HUES48 (cell line): ENCODE results near the gene NAA40.
A peak's percentile ranks its signal among the peaks of the same experiment; 100 is the strongest.

Experiments used
- H3K27ac ChIP-seq: one replicate; pipeline ENCODE4 v1.7.0; 2013; ENCODE audit warnings: low read depth, low read length, inconsistent platforms
- H3K27me3 ChIP-seq: 2 replicates; pipeline ENCODE4 v1.6.1; 2013; ENCODE audit warnings: mild to moderate bottlenecking, low read length; ENCODE audit not compliant: control insufficient read depth, insufficient read depth
- H3K36me3 ChIP-seq: 2 replicates; pipeline ENCODE4 v1.6.1; 2013; ENCODE audit warnings: low read length; ENCODE audit not compliant: control insufficient read depth, insufficient read depth
- H3K4me1 ChIP-seq: 2 replicates; pipeline ENCODE4 v1.6.1; 2013; ENCODE audit warnings: mild to moderate bottlenecking, low read length; ENCODE audit not compliant: control insufficient read depth, insufficient read depth
- H3K4me3 ChIP-seq: 2 replicates; pipeline ENCODE4 v1.5.1; 2013; ENCODE audit warnings: mild to moderate bottlenecking, low read depth, low read length
- H3K9ac ChIP-seq: 2 replicates; pipeline ENCODE4 v1.6.1; 2013; ENCODE audit warnings: mild to moderate bottlenecking, low read depth, low read length, moderate library complexity
- H3K9me3 ChIP-seq: 2 replicates; pipeline ENCODE4 v1.6.1; 2013; ENCODE audit warnings: low read length; ENCODE audit not compliant: control insufficient read depth, insufficient read depth

Gene NAA40

DNA sequence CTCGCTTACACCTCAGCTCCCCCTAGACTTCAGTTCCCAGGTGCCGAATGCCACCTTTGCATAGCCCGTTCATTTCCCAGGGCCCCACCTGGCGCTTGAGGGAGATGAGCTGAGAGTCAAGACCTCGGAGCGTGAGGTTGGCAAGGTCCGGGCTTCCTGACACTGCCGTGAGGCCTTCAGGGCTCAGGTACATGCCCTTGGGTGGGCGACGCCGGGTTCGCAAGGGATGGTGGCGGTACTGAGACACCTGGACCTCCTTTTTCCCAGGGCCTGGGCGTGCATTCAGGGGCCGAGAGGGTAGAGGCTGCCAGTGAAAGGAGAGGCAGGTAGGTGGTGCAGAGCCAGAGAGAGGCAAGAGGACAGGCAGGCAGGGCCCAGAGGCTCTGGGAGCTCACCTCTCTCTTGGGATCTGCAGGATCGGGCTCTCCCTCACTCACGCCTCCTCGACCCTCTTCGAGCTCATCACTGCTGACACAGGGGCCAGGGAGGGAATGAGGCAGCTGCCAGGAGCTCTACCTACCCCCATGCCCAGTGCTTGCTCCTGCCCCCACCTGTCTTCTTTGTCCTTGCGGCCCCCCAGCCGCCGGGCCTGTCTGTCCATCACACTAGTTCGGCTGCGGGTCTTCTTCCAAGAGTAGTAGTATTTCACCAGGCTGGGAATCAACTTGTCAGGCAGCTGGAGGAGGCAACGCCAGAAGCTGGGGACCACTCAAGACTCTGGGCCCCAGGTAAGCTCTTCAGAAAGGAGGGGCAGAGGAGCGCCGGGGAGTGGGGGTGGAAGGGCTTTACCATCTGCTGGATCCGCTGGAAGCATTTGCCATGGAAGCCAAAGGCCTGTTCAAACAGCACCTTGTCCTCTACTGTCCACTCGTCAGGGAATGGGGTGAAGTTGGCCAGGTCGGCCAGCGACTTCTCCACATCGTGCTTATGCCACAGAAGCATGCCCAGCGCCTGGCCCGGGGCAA lies 24.7 kb upstream of the NAA40 start:
- Histone ChIP-seq H3K27ac (no peak overlapping the region), H3K4me1 (peaks cover 32% of the 10 kb centered on the region), H3K4me3 (no peak overlapping the region), H3K36me3 (peaks cover 29% of the 10 kb centered on the region), H3K9me3 (no peaks in the 10 kb centered on the region), H3K27me3 (no peaks in the 10 kb centered on the region), H3K9ac (no peak overlapping the region)

DNA sequence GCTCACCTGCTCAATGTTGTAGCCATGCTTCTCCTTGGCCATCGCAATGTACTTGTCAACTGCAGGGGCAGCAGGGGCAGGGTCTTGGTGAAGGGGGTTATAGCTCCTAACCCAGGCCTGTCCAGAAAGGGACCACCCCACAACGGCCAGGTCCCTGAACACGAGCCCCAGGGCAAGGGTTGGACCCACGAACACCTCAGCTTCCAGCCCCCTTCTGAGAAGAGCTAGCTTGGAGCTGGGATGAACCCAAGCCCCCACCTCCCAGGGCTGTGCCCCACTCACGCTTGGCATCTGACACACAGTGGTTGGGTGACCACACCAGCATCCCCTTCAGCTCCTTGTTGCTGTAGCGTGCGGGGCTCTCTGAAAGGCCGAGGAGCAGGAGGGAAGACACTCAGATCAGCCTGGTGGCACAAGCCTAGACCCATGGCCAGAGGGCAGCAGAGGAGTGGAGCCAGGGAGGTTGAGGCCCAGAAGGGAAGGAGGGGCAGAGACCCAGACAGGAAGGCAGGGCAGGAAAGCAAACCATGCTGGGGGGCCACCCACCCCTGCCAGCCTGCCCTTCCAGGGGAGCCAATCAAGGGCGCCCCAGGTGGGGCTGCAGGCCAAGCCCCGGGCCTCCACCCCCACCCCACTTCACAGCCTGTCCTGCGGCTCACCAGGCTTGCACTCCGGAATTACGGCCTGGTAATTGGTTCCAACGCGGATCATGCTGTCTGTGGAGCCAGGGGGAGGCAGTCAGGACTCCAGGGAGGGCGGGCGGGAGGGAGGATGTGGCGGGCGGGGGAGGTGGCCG lies 23.7 kb upstream of the NAA40 start:
- Histone ChIP-seq H3K36me3 (peaks cover 29% of the 10 kb centered on the region), H3K9me3 (no peaks in the 10 kb centered on the region), H3K9ac (no peak overlapping the region), H3K27ac (no peak overlapping the region), H3K4me1 (peaks cover 32% of the 10 kb centered on the region), H3K4me3 (peak overlapping the region; percentile 79), H3K27me3 (no peaks in the 10 kb centered on the region)

DNA sequence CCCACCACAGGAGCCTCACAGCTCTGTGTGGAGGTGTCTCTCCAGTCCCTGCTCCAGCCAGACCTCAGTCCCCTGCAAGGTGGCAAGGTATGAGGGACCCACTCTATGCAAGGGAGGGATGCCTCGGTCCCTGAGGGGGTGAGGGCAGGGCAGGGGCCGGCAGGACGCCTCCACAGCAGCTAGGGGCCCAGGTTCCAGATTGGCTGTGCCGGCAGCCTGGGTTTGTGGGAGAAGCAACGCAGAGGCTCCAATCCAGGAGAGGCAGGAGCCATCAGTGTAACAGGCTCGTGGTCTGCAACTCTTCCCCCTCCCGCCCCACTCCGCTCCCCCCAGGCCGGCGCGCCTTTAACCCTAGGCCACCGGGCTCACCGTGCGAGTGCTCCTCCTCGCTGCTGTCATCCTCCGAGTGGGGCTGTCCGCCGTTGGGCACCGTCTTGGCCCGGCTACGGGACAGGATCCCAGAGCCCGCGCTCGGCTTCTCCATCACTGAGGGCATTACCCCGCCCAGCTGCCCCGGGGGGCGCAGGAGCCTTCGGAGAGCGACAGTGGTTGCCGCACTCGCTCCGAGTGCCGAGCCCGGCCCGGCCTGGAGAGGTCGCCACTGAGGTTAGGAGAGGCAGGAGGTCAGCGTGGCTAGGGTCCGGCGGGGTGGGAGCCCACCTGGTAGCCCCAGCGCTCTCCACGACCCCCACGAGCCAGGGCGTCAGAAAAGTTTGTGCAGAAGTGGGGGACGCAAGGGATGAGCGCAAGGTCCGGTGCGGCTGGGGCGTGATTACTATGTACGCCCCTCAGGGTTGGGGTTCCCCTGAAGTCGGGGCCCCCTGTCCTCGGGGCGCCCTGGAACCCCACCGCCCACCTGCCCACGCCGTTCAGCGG lies 22.6 kb upstream of the NAA40 start:
- Histone ChIP-seq H3K36me3 (peaks cover 29% of the 10 kb centered on the region), H3K9ac (peak overlapping the region; percentile 86), H3K9me3 (no peaks in the 10 kb centered on the region), H3K4me1 (peaks cover 30% of the 10 kb centered on the region), H3K4me3 (peak overlapping the region; percentile 79), H3K27me3 (no peaks in the 10 kb centered on the region), H3K27ac (peak overlapping the region; percentile 99)

DNA sequence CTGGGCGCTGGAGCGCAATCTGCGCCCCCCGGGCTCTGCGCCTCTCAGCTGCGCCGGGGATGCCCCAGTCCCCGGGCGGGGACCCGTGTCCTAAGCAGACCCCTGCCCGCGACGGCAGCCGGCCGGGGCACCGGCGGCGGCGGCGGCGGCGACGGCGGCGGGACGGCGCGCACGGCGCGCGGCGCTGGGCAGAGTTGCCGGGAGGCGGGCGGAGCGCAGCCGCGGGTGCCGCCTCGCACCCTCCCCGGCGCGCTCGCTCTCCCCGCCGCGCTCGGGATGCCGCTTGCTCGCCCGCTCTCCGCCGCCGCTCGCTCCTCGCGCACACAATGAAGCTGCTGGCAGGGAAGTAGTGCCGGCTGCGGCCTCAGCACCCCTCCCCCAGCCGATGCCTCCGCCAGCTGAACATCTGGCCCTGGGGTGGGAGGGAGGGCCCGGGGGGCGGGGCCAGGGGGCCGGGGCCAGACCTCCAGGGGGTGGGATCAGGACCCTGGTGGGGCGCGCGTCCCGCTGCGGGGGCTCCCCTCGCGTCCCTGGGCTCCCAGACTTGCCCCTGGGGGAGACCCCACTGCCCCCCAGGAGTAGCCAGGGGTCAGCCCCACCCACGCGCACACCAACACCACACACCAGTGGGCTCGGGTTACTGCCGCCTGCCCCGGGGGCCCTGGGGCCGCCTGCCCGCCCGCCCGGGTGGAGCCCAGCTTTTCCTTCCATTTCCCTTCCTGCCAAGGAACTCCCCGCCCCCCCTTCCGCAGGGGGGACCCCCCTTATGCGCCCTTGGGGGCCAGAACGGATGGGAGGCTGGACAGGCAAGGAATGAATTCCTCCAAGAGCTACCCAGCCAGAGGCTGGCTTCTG lies 21.7 kb upstream of the NAA40 start, which contains the start of gene RCOR2:
Gene RCOR2, minus strand, starts transcription at position 328 of the 855 bp plus-strand sequence. CDS start 708 bp downstream, outside the sequence.
- peaks cover 28% of the 10 kb centered on the region for H3K36me3 ChIP-seq
- peaks cover 33% of the 10 kb centered on the region for H3K4me1 ChIP-seq
- H3K27me3 ChIP-seq, result no peaks in the 10 kb centered on the region
- peak within 1 kb of the TSS; percentile 91 for H3K9ac ChIP-seq
- H3K27ac ChIP-seq, result peak within 1 kb of the TSS; percentile 99
- H3K4me3 ChIP-seq, result peak within 1 kb of the TSS; percentile 79
- no peaks in the 10 kb centered on the region for H3K9me3 ChIP-seq

DNA sequence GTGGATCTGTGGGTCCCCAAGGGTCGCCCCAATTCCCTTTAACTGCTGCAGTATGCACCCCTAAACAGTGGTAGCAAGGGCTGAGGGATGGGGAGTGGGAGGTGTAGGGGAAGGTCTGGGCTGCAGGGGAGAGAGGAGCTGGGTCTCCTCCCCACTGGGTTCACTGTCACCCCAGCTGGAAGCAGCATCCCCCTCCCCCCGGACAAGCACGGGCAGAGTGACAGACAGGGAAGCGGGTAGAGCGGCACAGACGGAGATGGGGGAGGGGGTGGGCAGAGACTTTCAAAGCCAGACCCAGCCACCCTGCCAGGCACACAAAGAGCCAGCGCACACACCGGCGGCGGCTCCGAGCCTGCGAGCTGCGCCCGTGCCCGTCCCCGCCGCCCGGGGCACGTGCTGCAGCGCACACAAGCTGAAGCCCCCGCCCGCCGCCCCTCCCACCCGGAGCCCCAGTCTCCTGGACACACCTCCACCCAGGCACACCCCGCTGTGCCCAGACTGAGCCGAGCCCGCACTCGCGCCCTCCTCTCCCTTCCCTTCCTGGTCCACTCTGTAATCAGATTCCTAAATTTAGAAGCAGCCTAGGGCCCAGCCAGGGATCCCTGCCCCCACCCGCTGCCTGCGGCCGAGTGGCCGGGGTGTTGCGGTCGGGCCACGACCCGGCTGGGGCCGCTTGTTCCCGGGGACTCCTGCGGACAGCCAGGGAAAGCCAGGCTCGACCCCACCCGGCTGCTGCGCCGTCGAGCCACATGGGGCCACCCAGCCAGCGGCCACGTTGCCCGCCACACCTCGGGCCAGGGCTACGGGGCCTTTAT lies 20.9 kb upstream of the NAA40 start:
- Histone ChIP-seq H3K9me3 (no peaks in the 10 kb centered on the region), H3K4me1 (peaks cover 33% of the 10 kb centered on the region), H3K36me3 (peaks cover 20% of the 10 kb centered on the region), H3K27ac (peak overlapping the region; percentile 99), H3K27me3 (no peaks in the 10 kb centered on the region), H3K9ac (peak overlapping the region; percentile 91), H3K4me3 (peak overlapping the region; percentile 65)

DNA sequence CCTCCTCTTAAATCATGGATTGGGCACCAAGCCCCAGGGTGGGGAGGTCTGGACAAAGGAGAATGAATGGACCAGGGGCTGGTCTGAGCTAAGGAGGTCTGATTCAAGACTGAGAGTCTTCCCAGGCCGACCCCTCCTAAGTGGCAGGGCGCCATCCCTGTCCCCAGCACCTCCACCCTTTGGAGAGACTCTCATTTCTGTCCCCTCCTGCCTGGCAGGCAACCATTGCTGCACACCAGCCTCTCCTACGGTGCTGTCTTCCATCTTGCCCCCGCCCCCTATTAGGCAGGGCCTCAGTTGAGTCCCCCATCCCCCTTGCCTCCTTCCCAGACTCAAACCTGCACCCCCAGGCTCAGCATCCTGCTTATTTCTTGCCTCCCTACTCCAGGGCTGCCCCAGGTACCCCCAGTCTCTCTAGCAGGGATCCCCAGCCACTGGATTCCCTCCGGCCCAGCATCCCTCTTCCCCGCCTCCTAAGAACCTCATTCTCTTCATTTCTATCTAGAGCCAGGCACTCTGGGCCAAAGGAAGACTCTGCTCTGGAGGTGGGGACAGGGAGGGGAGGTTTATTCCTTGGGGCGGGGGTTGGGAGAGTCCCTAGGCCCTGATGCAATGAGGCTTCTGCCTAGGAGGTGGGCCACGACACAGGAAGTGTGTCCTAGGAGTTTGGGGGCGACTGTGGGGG lies 20.2 kb upstream of the NAA40 start:
- Histone ChIP-seq H3K9ac (peak overlapping the region; percentile 91), H3K4me3 (peak overlapping the region; percentile 65), H3K9me3 (no peaks in the 10 kb centered on the region), H3K27ac (peak overlapping the region; percentile 99), H3K36me3 (peaks cover 16% of the 10 kb centered on the region), H3K27me3 (0 out of 2 replicates have a peak, but pooled peaks cover 3% of the 10 kb centered on the region), H3K4me1 (peaks cover 33% of the 10 kb centered on the region)

DNA sequence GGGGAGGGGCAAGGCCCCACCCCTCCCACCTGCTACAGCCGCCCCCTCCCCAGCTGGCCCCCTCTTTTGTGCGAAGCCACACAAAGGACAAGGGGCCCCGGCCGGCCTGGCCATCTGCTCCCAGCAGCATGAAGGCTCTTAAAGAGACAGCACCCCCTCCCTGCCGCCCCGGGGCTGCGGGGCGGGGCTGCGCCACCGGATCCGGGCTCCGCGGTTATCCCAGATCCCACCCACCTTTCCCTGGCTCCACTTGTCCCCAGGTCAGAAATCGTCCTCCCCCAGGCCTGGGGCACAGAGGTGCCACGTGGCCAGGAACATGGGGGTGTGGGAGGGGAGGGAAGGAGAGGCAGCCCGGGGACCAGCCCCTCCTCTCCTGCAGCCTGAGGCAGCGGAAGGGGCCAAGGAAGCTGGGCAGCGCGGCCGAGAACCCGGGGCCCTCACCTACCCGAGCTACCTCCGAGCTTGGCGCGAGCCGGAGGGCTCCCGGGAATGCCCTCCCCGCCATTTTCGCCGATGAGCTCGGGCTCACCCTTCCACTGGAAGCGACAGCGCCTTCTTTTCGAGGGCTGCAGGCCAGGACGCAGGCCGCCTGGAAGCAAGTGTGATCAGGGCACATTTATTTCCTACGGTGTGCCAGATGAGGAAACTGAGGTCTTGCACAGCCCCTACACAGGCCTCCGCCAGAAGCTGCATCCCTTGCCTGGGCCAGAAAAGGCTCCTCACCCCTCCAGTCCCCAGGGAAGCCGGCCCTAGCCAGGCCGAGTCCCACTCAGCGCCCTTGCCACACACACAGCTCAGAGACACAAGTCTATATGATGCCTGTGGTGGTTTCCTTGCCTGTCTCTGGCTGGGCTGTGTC lies 19.3 kb upstream of the NAA40 start:
- Histone ChIP-seq H3K4me3 (peak overlapping the region; percentile 65), H3K36me3 (peaks cover 8% of the 10 kb centered on the region), H3K27me3 (0 out of 2 replicates have a peak, but pooled peaks cover 3% of the 10 kb centered on the region), H3K4me1 (peaks cover 33% of the 10 kb centered on the region), H3K9ac (peak overlapping the region; percentile 92), H3K9me3 (no peaks in the 10 kb centered on the region), H3K27ac (peak overlapping the region; percentile 99)

DNA sequence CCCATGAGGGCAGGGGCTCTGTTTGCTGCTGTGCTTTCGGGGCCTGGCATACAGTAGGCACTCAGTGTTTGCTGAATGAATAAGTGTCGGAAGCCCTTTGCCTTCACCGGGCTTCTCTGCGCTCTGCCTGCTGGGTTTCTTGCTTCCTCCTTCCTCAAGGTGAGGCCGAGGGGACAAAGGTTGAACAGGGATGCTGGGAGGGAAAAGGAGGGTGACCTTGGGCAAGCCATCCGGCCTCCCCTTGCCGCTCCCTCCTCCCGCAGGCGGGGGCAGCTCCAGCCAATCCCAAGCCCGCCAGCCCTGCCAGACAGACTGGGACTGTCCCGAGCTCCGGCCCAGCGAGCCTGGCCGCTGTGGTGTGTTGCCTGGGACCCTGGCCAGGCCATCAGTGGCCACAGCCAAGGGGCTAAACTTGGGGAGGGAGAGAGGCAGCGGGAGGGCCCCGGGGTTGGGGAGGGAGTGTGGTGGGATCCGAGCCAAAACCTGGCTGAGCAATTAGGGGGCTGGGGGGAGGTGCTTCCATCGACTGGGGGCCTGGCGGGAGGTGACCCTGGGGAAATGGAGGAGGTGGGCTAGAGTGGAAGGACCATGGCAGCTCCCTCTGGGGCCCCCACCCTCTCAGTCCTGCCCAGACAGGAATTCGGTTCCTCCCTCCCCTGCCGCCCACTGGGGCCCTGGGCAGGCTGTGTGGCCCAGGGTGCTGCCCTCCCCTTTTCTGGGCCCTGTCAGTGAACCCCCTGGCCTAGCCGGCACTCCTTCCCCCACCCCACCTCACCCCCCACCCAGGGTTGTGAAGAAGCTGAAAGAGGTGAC lies 18.5 kb upstream of the NAA40 start:
- Histone ChIP-seq H3K4me1 (peaks cover 27% of the 10 kb centered on the region), H3K4me3 (peak overlapping the region; percentile 65), H3K9ac (peak overlapping the region; percentile 92), H3K9me3 (no peaks in the 10 kb centered on the region), H3K27me3 (0 out of 2 replicates have a peak, but pooled peaks cover 3% of the 10 kb centered on the region), H3K27ac (peak overlapping the region; percentile 99), H3K36me3 (no peaks in the 10 kb centered on the region)
